ENCODE results near the gene SPATA2L. TPM values are rescaled to one million over a fixed set of nuclear protein-coding genes. Genes with fewer than 3 reads are reported as not detected.

SPATA2L gene
- polyA plus RNA-seq, 1 experiment: 2.6 TPM

- TF ChIP-seq, protein P1, sequence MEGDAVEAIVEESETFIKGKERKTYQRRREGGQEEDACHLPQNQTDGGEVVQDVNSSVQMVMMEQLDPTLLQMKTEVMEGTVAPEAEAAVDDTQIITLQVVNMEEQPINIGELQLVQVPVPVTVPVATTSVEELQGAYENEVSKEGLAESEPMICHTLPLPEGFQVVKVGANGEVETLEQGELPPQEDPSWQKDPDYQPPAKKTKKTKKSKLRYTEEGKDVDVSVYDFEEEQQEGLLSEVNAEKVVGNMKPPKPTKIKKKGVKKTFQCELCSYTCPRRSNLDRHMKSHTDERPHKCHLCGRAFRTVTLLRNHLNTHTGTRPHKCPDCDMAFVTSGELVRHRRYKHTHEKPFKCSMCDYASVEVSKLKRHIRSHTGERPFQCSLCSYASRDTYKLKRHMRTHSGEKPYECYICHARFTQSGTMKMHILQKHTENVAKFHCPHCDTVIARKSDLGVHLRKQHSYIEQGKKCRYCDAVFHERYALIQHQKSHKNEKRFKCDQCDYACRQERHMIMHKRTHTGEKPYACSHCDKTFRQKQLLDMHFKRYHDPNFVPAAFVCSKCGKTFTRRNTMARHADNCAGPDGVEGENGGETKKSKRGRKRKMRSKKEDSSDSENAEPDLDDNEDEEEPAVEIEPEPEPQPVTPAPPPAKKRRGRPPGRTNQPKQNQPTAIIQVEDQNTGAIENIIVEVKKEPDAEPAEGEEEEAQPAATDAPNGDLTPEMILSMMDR (IDR thresholded peaks at IDR 0.05; ENCODE audit: low read depth, low read length): no peak
- ChIA-PET POLR2A (interaction anchor here (0.6 kb wide), 1 partner anchor 47 kb away, joined by 3 read pairs; no protein-coding TSS in a partner anchor), CTCF (no interaction called here)
- no peak overlapping the region for H3K27ac ChIP-seq (ENCODE audit: low read depth, low read length)
- H3K4me3 ChIP-seq (ENCODE audit: low read depth, low read length): no peak overlapping the region
- no peak for DNase-seq (ENCODE audit: low read depth, low spot score)
- H3K27me3 ChIP-seq (ENCODE audit: control insufficient read depth, insufficient read depth, low read length): no peaks in the 10 kb centered on the region
- no peaks in the 10 kb centered on the region for H3K9me3 ChIP-seq (ENCODE audit: control insufficient read depth, insufficient read depth, low read length)
Observed at GRCh38 chr16:89693931-89694783, 7.3 kb downstream of the SPATA2L start.

DNA sequence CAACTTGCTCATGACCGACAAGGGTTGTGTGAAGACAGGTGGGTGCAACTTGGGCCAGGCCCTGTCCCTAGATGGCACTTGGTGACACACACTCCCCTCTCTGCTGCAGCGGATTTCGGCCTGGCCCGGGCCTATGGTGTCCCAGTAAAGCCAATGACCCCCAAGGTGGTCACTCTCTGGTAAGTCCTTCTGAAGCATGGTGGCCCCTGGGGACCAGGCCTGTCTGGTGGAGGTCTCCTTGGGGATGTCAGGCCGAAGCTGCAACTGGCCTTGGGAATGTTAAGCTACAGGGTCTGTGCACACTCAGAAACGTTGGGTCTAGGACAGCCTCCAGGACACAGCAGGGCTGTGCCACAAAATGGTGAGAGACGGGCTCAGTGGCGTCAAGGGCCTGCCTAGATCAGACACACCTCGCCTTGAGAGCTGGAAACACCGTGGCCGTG is 8.2 kb downstream of the SPATA2L start:
- Histone ChIP-seq H3K9me3 (ENCODE audit: control insufficient read depth, insufficient read depth, low read length) (no peaks in the 10 kb centered on the region), H3K27me3 (ENCODE audit: control insufficient read depth, insufficient read depth, low read length) (no peaks in the 10 kb centered on the region), H3K4me3 (ENCODE audit: low read depth, low read length) (no peak overlapping the region), H3K27ac (ENCODE audit: low read depth, low read length) (no peak overlapping the region)
- TF ChIP-seq, protein P1 (IDR thresholded peaks at IDR 0.05; ENCODE audit: low read depth, low read length): no peak
- POLR2A ChIA-PET: interaction anchor here (0.6 kb wide), 1 partner anchor 47 kb away, joined by 3 read pairs; no protein-coding TSS in a partner anchor
- CTCF ChIA-PET: no interaction called here
- no peak for DNase-seq (ENCODE audit: low read depth, low spot score)

DNA sequence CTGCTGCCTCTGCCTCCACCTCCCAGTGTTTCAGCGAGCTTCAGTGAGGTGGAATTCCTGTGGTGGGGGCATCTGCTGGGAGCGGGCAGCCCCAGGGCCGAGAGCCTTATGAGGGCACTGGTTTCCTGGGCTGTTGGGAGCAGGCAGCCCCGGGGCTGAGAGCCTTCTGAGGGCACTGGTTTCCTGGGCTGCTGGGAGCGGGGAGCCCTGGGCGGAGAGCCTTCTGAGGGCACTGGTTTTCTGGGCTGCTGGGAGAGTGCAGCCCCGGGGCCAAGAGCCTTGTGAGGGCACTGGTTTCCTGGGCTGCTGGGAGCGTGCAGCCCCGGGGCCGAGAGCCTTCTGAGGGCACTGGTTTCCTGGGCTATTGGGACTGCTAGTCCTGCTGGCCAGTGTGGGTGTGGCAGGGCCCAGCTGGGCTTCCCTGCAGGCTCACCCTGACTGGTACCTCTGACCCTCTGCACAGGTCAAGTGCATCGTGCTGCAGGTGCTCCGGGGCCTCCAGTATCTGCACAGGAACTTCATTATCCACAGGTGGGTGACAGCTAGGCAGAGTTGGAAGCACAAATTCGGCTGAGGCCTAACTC is 9.4 kb downstream of the SPATA2L start:
- POLR2A ChIA-PET: no interaction called here
- TF ChIP-seq, protein P1 (IDR thresholded peaks at IDR 0.05; ENCODE audit: low read depth, low read length): no peak
- H3K27ac ChIP-seq (ENCODE audit: low read depth, low read length): no peak overlapping the region
- no peak for DNase-seq (ENCODE audit: low read depth, low spot score)
- H3K27me3 ChIP-seq (ENCODE audit: control insufficient read depth, insufficient read depth, low read length): no peaks in the 10 kb centered on the region
- H3K4me3 ChIP-seq (ENCODE audit: low read depth, low read length): no peak overlapping the region
- CTCF ChIA-PET: no interaction called here
- peaks cover 1% of the 10 kb centered on the region; the same call in 1 of the 2 replicates for H3K9me3 ChIP-seq (ENCODE audit: control insufficient read depth, insufficient read depth, low read length)

GRCh38 chr16:89691231-89691985 is 10.1 kb downstream of the SPATA2L start:
- no peak overlapping the region for H3K4me3 ChIP-seq (ENCODE audit: low read depth, low read length)
- ChIA-PET CTCF (no interaction called here), POLR2A (interaction anchor here (0.9 kb wide), 1 partner anchor 9 kb away, joined by 3 read pairs; no protein-coding TSS in a partner anchor)
- TF ChIP-seq, protein P1 (IDR thresholded peaks at IDR 0.05; ENCODE audit: low read depth, low read length): no peak
- no peaks in the 10 kb centered on the region for H3K27me3 ChIP-seq (ENCODE audit: control insufficient read depth, insufficient read depth, low read length)
- no peak overlapping the region for H3K27ac ChIP-seq (ENCODE audit: low read depth, low read length)
- DNase-seq (ENCODE audit: low read depth, low spot score): no peak
- peaks cover 4% of the 10 kb centered on the region; the same call in 1 of the 2 replicates for H3K9me3 ChIP-seq (ENCODE audit: control insufficient read depth, insufficient read depth, low read length)

Data from AG04450 (cell line).